ENCODE data around the gene GRB10. TPM values are rescaled to one million over a fixed set of nuclear protein-coding genes. Genes with fewer than 3 reads are reported as not detected.

Gene GRB10
- polyA plus RNA-seq, 1 donor from 2014 or later: 78.4 TPM

DNA sequence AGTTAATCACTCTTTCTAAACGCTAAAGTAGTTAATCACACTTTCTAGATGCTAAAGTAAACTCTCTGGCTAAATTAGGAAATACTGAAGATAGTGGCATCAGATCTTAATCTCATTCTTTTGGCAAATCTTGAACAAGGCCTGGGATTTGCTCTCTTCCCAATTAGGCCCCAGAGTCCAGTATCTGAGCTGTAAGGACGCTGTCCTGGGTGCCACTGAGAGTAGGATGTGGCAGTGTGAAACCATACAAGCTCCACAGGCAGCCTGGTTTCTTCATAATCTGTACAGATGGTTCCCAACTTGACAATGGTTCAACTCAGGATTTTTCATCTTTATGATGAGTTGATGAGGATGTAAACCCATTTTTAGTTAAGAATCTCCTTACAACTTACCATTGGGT lies 36.9 kb downstream of the GRB10 start:
- H3K9me2 ChIP-seq (ENCODE audit: insufficient read depth, low read length): no peaks in the 10 kb centered on the region
- H3K9me3 ChIP-seq (ENCODE audit: low read length): no peaks in the 10 kb centered on the region
- no peak overlapping the region for H3K4me3 ChIP-seq (ENCODE audit: low read length)
- H2AFZ ChIP-seq (ENCODE audit: low read depth, low read length): no peak overlapping the region
- H3K9ac ChIP-seq (ENCODE audit: low read length): no peak overlapping the region
- H3K79me2 ChIP-seq (replicated peaks; ENCODE audit: insufficient read depth, low read length): peaks cover 44% of the 10 kb centered on the region
- peaks cover 7% of the 10 kb centered on the region for H3K36me3 ChIP-seq (ENCODE audit: insufficient read depth, low read length)
- H3F3A ChIP-seq (ENCODE audit: insufficient read depth, low read length, poor library complexity, severe bottlenecking): no peaks in the 10 kb centered on the region
- H3K27me3 ChIP-seq (ENCODE audit: insufficient read depth, low read depth, low read length): no peaks in the 10 kb centered on the region
- no peak overlapping the region for H3K27ac ChIP-seq (ENCODE audit: low read length)
- TF ChIP-seq POLR2AphosphoS5 (IDR thresholded peaks at IDR 0.05): no peak
- TF ChIP-seq EZH2 (IDR thresholded peaks at IDR 0.05; ENCODE audit: borderline replicate concordance, insufficient read depth, low read length, poor library complexity, severe bottlenecking): no peak
- TF ChIP-seq, protein P1, sequence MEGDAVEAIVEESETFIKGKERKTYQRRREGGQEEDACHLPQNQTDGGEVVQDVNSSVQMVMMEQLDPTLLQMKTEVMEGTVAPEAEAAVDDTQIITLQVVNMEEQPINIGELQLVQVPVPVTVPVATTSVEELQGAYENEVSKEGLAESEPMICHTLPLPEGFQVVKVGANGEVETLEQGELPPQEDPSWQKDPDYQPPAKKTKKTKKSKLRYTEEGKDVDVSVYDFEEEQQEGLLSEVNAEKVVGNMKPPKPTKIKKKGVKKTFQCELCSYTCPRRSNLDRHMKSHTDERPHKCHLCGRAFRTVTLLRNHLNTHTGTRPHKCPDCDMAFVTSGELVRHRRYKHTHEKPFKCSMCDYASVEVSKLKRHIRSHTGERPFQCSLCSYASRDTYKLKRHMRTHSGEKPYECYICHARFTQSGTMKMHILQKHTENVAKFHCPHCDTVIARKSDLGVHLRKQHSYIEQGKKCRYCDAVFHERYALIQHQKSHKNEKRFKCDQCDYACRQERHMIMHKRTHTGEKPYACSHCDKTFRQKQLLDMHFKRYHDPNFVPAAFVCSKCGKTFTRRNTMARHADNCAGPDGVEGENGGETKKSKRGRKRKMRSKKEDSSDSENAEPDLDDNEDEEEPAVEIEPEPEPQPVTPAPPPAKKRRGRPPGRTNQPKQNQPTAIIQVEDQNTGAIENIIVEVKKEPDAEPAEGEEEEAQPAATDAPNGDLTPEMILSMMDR (IDR thresholded peaks at IDR 0.05; ENCODE audit: poor library complexity, severe bottlenecking): no peak
- no peak for TF ChIP-seq EP300 (conservative IDR thresholded peaks at IDR 0.05; ENCODE audit: poor library complexity, severe bottlenecking)
- TF ChIP-seq RAD21 (conservative IDR thresholded peaks at IDR 0.05): no peak
- TF ChIP-seq SMC3 (conservative IDR thresholded peaks at IDR 0.05; ENCODE audit: poor library complexity): no peak
- no peak for TF ChIP-seq MXI1 (conservative IDR thresholded peaks at IDR 0.05; ENCODE audit: poor library complexity, severe bottlenecking)
- TF ChIP-seq TAF1 (IDR thresholded peaks at IDR 0.05; ENCODE audit: low read depth): no peak
- TF ChIP-seq REST (IDR thresholded peaks at IDR 0.05; ENCODE audit: borderline replicate concordance): no peak
- no peaks in the 10 kb centered on the region for H4K20me1 ChIP-seq (ENCODE audit: insufficient read depth)
- H3K4me2 ChIP-seq (ENCODE audit: low read length): no peak overlapping the region

GRCh38 chr7:50745336-50745735 lies 37.4 kb downstream of the GRB10 start:
- Histone ChIP-seq H3K79me2 (replicated peaks; ENCODE audit: insufficient read depth, low read length) (peaks cover 45% of the 10 kb centered on the region), H3K4me2 (ENCODE audit: low read length) (no peak overlapping the region), H3F3A (ENCODE audit: insufficient read depth, low read length, poor library complexity, severe bottlenecking) (no peaks in the 10 kb centered on the region), H3K27ac (ENCODE audit: low read length) (no peak overlapping the region), H3K36me3 (ENCODE audit: insufficient read depth, low read length) (peaks cover 7% of the 10 kb centered on the region), H3K27me3 (ENCODE audit: insufficient read depth, low read depth, low read length) (no peaks in the 10 kb centered on the region), H3K9me3 (ENCODE audit: low read length) (no peaks in the 10 kb centered on the region), H3K9me2 (ENCODE audit: insufficient read depth, low read length) (no peaks in the 10 kb centered on the region), H4K20me1 (ENCODE audit: insufficient read depth) (no peaks in the 10 kb centered on the region), H2AFZ (ENCODE audit: low read depth, low read length) (no peak overlapping the region), H3K4me3 (ENCODE audit: low read length) (no peak overlapping the region), H3K9ac (ENCODE audit: low read length) (no peak overlapping the region)
- TF ChIP-seq SMC3 (conservative IDR thresholded peaks at IDR 0.05; ENCODE audit: poor library complexity): no peak
- TF ChIP-seq EP300 (conservative IDR thresholded peaks at IDR 0.05; ENCODE audit: poor library complexity, severe bottlenecking): no peak
- no peak for TF ChIP-seq RAD21 (conservative IDR thresholded peaks at IDR 0.05)
- TF ChIP-seq, protein P1 (IDR thresholded peaks at IDR 0.05; ENCODE audit: poor library complexity, severe bottlenecking): no peak
- TF ChIP-seq TAF1 (IDR thresholded peaks at IDR 0.05; ENCODE audit: low read depth): no peak
- no peak for TF ChIP-seq POLR2AphosphoS5 (IDR thresholded peaks at IDR 0.05)
- no peak for TF ChIP-seq EZH2 (IDR thresholded peaks at IDR 0.05; ENCODE audit: borderline replicate concordance, insufficient read depth, low read length, poor library complexity, severe bottlenecking)
- TF ChIP-seq REST (IDR thresholded peaks at IDR 0.05; ENCODE audit: borderline replicate concordance): no peak
- no peak for TF ChIP-seq MXI1 (conservative IDR thresholded peaks at IDR 0.05; ENCODE audit: poor library complexity, severe bottlenecking)
